Glomerular visceral epithelial cell (primary cell): ENCODE data around the gene EIF6.

Experiments used
- DNase-seq: peaks from one replicate; pipeline ENCODE4 v3.0.0-alpha.2; 2016; ENCODE audit errors: extremely low spot score

EIF6 gene

GRCh38 chr20:35284267-35284991 lies at the start of gene EIF6:
Gene EIF6, minus strand, starts transcription at chr20:35284772. Its CDS starts 285 bp downstream, at chr20:35284487.
- peak; percentile 92 for DNase-seq

GRCh38 chr20:35333606-35334005 lies 49.0 kb upstream of the EIF6 start:
- no peak for DNase-seq

GRCh38 chr20:35332540-35333200 lies 48.1 kb upstream of the EIF6 start:
- no peak for DNase-seq

- DNase-seq: peak; percentile 73
Observed at GRCh38 chr20:35329435-35330139, 45.0 kb upstream of the EIF6 start.

GRCh38 chr20:35328689-35329088 lies 44.1 kb upstream of the EIF6 start:
- DNase-seq: no peak

- no peak for DNase-seq
Observed at GRCh38 chr20:35328095-35328685, 43.6 kb upstream of the EIF6 start.

GRCh38 chr20:35327074-35327976 lies 42.8 kb upstream of the EIF6 start:
- peak; percentile 77 for DNase-seq

GRCh38 chr20:35326740-35327073 lies 42.1 kb upstream of the EIF6 start:
- no peak for DNase-seq

- no peak for DNase-seq
Observed at GRCh38 chr20:35326021-35326739, 41.6 kb upstream of the EIF6 start.

- DNase-seq: no peak
Observed at GRCh38 chr20:35325401-35325800, 40.8 kb upstream of the EIF6 start.

- peak; percentile 97 for DNase-seq
Observed at GRCh38 chr20:35320396-35321126, 36.0 kb upstream of the EIF6 start.

- DNase-seq: peak; percentile 75
Observed at GRCh38 chr20:35319871-35320197, 35.3 kb upstream of the EIF6 start.

GRCh38 chr20:35319192-35319870 lies 34.8 kb upstream of the EIF6 start:
- peak; percentile 81 for DNase-seq

- DNase-seq: peak; percentile 99
Observed at GRCh38 chr20:35318502-35319157, 34.1 kb upstream of the EIF6 start.

GRCh38 chr20:35317416-35318210 lies 33.0 kb upstream of the EIF6 start:
- DNase-seq: peak; percentile 74

- DNase-seq: no peak
Observed at GRCh38 chr20:35316086-35316485, 31.5 kb upstream of the EIF6 start.

- peak; percentile 82 for DNase-seq
Observed at GRCh38 chr20:35315632-35316020, 31.1 kb upstream of the EIF6 start.
